ENCODE measurements around the gene IDS.
"Not testable (repeated sequence)": the region's sequence is repeated elsewhere in the genome, so short reads cannot be mapped to it uniquely, and the experiment has no call there.

Gene IDS

DNA sequence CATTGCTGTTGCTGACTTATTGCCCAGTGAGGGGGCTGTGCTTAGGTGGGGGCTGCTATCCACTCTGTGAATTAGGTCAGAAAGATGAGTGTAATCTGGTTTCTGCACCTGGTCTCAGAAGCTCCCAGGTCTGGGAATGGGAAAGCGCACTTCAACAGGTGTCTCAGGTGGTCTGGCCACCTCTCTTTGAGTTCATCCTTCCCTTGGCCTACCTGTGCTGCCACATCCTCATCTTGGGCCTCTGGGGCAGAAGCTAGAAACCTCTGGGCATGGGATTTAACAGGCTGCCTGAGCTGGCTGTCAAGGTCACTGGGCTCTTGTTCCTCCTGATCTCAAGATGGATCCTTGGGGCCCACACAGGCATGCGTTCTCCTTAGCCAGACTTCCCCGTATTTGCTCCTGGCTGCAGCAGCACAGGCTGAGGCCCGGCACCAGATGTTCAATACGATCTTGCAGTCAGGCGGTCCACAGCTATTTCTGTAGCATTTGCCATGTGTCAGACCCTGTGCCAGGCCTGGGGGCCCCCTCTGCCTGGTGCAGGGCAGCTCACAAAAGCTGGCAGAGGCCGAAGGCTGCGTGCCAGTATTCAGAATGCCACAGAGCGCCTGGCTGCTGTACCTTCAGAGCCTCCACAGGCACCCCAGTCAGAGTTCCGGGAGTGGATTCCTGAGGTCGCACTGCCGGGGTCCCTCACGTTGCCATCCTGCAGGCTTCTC, 21.4 kb upstream of the IDS start:
- DNase-seq (ENCODE audit: low read depth): not testable (repeated sequence)

DNA sequence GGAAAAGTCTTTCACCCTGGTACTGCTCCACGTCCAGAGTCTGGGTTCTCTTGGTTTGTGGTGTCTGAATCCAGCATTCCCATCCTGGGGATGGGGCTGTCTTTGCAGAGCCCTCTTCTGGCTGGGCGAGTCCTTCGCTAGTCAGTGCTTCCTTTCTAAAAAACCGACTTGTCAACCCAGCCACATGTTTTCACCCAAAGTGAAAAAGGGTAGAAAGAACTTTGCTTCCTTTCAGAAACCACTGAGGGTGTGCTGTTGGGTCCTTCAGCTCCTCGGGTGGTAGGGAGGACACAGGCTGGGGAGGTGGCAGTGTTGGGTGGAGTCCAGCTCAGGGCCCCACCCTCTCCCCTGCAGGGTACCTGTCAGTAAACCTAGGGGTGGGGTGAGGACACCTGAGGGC, 20.8 kb upstream of the IDS start:
- not testable (repeated sequence) for DNase-seq (ENCODE audit: low read depth)

- not testable (repeated sequence) for DNase-seq (ENCODE audit: low read depth)
These were observed 20.3 kb upstream of the IDS start for GRCh38 chrX:149525389-149525788.

GRCh38 chrX:149522916-149523315, 17.8 kb upstream of the IDS start:
- no peak for DNase-seq (ENCODE audit: low read depth)

DNA sequence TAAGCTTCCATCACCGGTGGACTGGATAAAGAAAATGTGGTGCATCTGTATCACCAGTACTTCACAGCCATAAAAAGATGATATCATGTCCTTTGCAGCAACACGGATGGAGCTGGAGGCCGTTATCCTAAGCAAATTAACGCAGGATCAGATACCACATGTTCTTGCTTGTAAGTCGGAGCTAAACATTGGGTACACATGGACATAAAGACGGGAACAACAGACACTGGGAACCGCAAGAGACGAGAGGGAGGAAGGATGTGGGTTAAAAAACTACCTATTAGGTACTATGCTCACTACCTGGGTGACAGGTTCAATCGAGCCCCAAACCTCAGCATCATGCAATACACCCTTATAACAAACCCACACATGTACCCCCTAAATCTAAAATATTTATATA, 16.3 kb upstream of the IDS start:
- no peak for DNase-seq (ENCODE audit: low read depth)

DNA sequence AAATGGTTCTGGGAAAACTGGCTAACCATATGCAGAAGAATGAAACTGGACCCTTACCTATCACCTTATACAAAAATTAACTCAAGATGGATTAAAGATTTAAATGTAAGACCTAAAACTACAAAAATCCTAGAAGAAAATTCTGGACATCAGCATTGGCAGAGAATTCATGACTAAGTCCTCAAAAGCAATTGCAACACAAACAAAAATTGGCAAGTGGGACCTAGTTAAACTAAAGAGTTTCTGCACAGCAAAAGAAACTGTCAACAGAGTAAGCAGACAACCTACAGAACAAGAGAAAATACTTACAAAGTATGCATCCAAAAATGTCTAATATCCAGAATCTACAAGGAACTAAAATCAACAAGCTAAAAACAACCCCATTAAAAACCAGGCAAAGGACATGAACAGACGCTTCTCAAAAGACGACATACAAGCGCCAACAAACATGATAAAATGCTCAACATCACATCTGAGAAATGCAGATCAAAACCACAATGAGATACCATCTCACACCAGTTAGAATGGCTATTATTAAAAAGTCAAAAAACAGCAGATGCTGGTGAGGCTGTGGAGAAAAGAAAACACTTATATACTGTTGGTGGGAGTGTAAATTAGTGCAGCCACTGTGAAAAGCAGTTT, 15.7 kb upstream of the IDS start:
- DNase-seq (ENCODE audit: low read depth): not testable (repeated sequence)

GRCh38 chrX:149518236-149518635, 13.1 kb upstream of the IDS start:
- DNase-seq (ENCODE audit: low read depth): no peak

DNA sequence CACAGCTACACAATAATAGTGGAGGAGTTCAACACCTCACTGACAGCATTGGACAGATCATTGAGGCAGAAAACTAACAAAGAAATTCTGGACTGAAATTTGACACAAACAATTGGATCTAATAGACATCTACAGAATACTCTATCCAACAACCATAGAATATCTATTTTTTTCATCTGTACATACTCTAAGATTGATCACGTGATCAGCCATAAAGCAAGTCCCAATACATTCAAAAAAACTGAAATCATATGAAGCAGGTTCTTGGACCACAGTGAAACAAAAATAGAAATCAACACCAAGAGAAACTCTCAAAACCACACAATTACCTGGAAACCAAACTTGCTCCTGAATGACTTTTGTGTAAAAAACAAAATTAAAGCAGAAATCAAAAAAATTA, 12.2 kb upstream of the IDS start:
- no peak for DNase-seq (ENCODE audit: low read depth)

DNA sequence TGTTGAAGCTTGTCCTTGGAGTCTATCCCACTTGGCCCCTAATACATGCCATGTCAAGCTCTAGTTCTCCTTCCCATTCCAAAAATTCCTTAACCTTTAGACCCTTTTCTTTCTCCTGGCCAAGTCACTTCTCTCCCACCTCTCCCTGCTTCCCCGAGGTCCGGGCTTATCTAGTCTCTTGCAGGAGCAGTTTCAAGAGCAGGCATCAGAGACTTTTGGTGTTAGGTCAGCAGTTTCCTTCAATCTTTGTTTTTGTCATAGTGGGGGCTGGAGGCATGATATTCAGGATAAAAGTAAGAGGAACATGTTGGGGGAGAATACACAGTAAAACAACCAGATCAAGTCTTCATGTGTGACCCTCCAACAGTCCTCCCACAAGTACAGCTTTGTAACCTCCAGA, 11.5 kb upstream of the IDS start:
- DNase-seq (ENCODE audit: low read depth): no peak

DNA sequence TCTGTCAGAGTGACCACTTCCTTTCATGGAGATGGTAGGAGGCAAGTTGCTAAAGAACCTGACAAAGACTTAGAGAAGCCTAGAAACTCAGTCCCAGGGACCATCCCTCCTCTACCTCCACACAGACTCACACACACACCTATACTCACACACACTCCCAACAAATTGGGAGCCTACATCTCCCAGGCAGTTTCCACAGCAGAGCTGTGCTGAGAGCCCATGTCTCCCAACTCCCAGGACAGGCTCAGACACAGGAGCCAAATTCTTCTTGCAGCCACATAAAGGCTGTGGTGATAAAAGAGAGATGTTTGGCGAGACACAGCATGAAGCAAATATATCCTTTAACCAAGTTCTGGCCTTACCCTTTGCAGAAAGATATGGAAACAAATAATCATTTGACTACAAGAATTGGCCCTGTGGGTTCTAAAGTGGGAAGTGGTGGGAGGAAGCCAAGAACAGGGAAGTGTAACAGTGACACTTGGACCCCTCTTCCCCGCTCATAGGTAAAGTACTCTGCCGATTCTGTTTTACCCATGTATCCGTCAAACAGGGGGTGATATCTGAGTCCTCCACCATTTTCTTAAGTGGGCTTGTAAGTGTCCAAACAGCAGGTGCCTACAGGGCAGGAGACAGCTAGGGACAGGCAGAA, 11.0 kb upstream of the IDS start:
- DNase-seq (ENCODE audit: low read depth): no peak

DNA sequence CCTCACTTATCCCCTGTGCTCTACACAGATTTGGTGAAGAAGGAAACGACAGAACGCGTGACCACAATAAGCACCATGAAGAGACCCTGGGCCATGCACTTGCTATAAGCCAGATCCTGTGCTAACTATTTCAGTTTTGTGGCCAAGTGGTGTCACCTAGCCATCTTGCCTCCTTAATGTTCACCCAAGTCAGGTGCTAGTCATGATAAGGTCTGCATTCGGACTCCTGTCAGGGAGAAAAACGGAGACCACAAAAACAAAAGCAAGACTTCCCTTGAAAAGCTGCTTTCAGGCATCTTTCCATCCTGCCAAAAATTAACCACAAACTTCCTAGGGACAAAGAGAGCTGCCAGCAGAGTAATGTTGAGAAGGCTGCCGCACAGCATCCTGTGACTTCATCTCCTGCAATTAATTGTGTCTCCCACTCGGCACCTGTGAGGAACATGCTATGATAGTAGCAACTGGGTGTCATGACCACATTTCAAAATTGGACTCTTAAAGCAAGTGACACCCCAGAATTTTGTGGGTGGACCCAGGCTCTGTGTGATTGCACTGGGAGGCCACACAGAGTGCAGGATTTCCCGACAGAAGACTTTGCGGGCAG, 8.8 kb upstream of the IDS start:
- DNase-seq (ENCODE audit: low read depth): no peak

- DNase-seq (ENCODE audit: low read depth): no peak
These were observed 7.2 kb upstream of the IDS start for GRCh38 chrX:149512225-149512885.

- no peak for DNase-seq (ENCODE audit: low read depth)
These were observed 6.0 kb upstream of the IDS start for GRCh38 chrX:149511081-149511480.

DNA sequence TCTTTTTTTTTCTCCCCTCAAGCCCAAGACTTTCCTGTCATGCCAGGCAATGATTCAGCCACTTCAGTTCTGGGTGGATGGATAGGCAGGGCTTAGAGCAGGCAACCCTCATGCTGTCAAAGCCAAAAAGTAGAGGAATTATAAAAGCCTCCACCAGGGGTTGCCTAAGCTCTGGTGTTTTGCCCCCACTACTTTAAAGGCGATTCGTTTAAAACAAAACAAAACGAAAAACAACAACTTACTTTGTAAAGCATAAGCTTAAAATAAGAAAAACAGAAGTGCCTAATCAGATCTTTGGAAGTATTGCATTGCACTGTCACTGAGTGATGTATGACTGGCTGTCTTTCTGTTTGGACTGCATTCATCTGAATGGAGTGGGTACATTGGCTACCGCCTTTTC, 5.3 kb upstream of the IDS start:
- no peak for DNase-seq (ENCODE audit: low read depth)

DNA sequence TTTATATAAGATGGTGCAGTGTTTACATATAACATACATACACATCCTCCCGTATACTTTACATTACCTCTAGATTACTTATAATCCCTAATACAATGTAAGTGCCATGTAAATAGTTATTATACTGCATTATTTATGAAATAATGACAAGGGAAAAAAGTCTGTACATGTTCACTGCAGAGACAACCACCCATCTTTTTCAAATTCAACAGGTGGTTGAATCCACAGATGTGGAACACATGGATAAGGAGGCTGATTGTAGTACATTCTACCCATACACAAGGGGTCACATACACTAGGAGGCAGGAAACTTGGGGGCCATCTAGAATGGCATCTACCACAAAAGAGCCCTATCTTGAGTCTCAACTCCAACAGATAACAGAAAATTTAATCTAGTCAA, 3.4 kb upstream of the IDS start:
- no peak for DNase-seq (ENCODE audit: low read depth)

DNA sequence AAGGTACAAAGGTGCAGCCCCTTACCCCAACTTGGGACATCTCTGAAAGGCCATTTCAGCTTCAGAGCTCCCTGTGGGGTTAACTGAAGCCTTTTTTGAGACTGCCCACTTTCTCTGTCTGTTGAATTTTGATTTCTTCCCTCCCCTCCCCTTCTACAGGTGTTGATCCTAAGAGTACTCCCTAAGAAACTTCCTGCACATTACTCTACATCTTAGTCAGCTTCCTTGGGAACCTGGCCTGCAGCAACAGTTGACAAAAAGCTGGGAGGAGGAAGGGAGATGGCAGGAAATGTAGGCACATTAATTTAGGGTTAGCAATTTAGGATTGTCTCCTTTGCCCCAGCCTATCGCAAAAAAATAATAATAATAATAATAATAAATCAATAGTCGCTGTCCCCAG, 1.2 kb upstream of the IDS start:
- DNase-seq (ENCODE audit: low read depth): no peak

GRCh38 chrX:149505671-149506070, 565 bp upstream of the IDS start:
- DNase-seq (ENCODE audit: low read depth): no peak

GRCh38 chrX:149504226-149504914, 736 bp downstream of the IDS start:
- DNase-seq (ENCODE audit: low read depth): no peak

DNA sequence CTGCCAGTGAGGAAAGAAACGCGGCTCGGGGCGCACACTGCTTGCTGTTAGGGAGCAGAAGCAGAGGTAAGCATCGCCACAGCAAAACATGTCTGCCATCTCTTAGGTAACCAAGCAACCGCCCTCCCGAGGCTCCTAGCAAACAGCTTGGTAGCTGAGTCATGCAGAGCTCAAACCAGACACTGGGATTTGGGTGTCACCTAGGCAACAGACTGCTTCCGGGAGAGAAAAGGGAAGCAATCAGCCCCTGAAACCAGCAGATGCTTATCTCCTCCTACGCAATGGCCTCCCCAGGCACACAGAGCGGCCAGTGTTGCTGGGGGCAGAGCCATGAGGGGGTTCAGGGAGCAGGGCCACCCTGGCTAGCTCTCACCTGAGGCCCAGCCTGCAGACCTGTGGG, 1.7 kb downstream of the IDS start:
- DNase-seq (ENCODE audit: low read depth): not testable (repeated sequence)

GRCh38 chrX:149502923-149503322, 2.2 kb downstream of the IDS start:
- DNase-seq (ENCODE audit: low read depth): not testable (repeated sequence)

GRCh38 chrX:149499766-149500165, 5.3 kb downstream of the IDS start:
- no peak for DNase-seq (ENCODE audit: low read depth)

DNA sequence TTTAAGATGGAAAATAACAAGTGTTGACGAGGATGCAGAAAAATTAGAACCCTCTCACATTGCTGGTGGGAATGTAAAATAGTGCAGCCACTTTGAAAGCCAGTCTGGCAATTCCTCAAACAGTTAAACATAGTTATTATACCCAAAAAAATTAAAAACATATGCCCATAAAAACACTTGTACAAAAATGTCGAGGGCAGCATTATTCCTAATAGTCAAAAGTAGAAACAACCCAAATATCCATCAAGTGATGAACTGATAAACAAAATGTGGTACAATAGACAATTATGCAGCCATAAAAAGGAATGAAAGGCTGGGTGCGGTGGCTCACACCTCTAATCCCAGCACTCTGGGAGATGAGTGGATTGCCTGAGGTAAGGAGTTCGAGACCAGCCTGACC, 6.3 kb downstream of the IDS start:
- DNase-seq (ENCODE audit: low read depth): no peak
